ENCODE results near the gene SRGAP1.

Gene SRGAP1

GRCh38 chr12:64063121-64063520 is 218.6 kb downstream of the SRGAP1 start:
- no peak overlapping the region for H3K4me3 ChIP-seq (ENCODE audit: low read depth, low read length, poor library complexity, severe bottlenecking)
- no peak overlapping the region for H3K9ac ChIP-seq (ENCODE audit: low read length)
- H3K27ac ChIP-seq (ENCODE audit: low read depth, low read length, poor library complexity, severe bottlenecking), result no peak overlapping the region
- no peaks in the 10 kb centered on the region for H3K79me2 ChIP-seq (ENCODE audit: insufficient read depth, low read length)
- no peaks in the 10 kb centered on the region for H3K27me3 ChIP-seq (ENCODE audit: insufficient read depth, low read length)
- no peaks in the 10 kb centered on the region for H3K4me1 ChIP-seq (ENCODE audit: insufficient read depth, low read length, severe bottlenecking)
- no peaks in the 10 kb centered on the region for H3F3A ChIP-seq (ENCODE audit: insufficient read depth, low read length)
- no peaks in the 10 kb centered on the region for H4K20me1 ChIP-seq (ENCODE audit: insufficient read depth, low read length)
- no peaks in the 10 kb centered on the region for H3K36me3 ChIP-seq (ENCODE audit: insufficient read depth, low read length)
- H3K9me3 ChIP-seq (ENCODE audit: low read length), result no peaks in the 10 kb centered on the region
- TF ChIP-seq EZH2 (IDR thresholded peaks at IDR 0.05; ENCODE audit: borderline replicate concordance, low read length) (no peak), CTCF (IDR thresholded peaks at IDR 0.05; ENCODE audit: low read length) (no peak)
- no peak overlapping the region for H2AFZ ChIP-seq (ENCODE audit: low read length)
- no peak overlapping the region for H3K4me2 ChIP-seq (ENCODE audit: low read length)
- H3K9me2 ChIP-seq (ENCODE audit: low read depth, low read length), result no peaks in the 10 kb centered on the region

GRCh38 chr12:64064240-64064639 is 219.7 kb downstream of the SRGAP1 start:
- no peaks in the 10 kb centered on the region for H3K9me3 ChIP-seq (ENCODE audit: low read length)
- TF ChIP-seq EZH2 (IDR thresholded peaks at IDR 0.05; ENCODE audit: borderline replicate concordance, low read length) (no peak), CTCF (IDR thresholded peaks at IDR 0.05; ENCODE audit: low read length) (no peak)
- no peak overlapping the region for H3K27ac ChIP-seq (ENCODE audit: low read depth, low read length, poor library complexity, severe bottlenecking)
- H3K9me2 ChIP-seq (ENCODE audit: low read depth, low read length), result no peaks in the 10 kb centered on the region
- H3K79me2 ChIP-seq (ENCODE audit: insufficient read depth, low read length), result no peaks in the 10 kb centered on the region
- H3F3A ChIP-seq (ENCODE audit: insufficient read depth, low read length), result no peaks in the 10 kb centered on the region
- H3K9ac ChIP-seq (ENCODE audit: low read length), result no peak overlapping the region
- no peak overlapping the region for H3K4me2 ChIP-seq (ENCODE audit: low read length)
- H4K20me1 ChIP-seq (ENCODE audit: insufficient read depth, low read length), result no peaks in the 10 kb centered on the region
- no peak overlapping the region for H2AFZ ChIP-seq (ENCODE audit: low read length)
- no peaks in the 10 kb centered on the region for H3K27me3 ChIP-seq (ENCODE audit: insufficient read depth, low read length)
- H3K4me1 ChIP-seq (ENCODE audit: insufficient read depth, low read length, severe bottlenecking), result no peaks in the 10 kb centered on the region
- no peak overlapping the region for H3K4me3 ChIP-seq (ENCODE audit: low read depth, low read length, poor library complexity, severe bottlenecking)
- H3K36me3 ChIP-seq (ENCODE audit: insufficient read depth, low read length), result no peaks in the 10 kb centered on the region

- no peaks in the 10 kb centered on the region for H3K9me3 ChIP-seq (ENCODE audit: low read length)
- H3K4me2 ChIP-seq (ENCODE audit: low read length), result no peak overlapping the region
- no peaks in the 10 kb centered on the region for H3F3A ChIP-seq (ENCODE audit: insufficient read depth, low read length)
- no peaks in the 10 kb centered on the region for H3K27me3 ChIP-seq (ENCODE audit: insufficient read depth, low read length)
- H3K79me2 ChIP-seq (ENCODE audit: insufficient read depth, low read length), result no peaks in the 10 kb centered on the region
- no peaks in the 10 kb centered on the region for H3K4me1 ChIP-seq (ENCODE audit: insufficient read depth, low read length, severe bottlenecking)
- no peaks in the 10 kb centered on the region for H3K36me3 ChIP-seq (ENCODE audit: insufficient read depth, low read length)
- no peak overlapping the region for H3K4me3 ChIP-seq (ENCODE audit: low read depth, low read length, poor library complexity, severe bottlenecking)
- H4K20me1 ChIP-seq (ENCODE audit: insufficient read depth, low read length), result no peaks in the 10 kb centered on the region
- H3K9ac ChIP-seq (ENCODE audit: low read length), result no peak overlapping the region
- no peak for TF ChIP-seq CTCF (IDR thresholded peaks at IDR 0.05; ENCODE audit: low read length)
- no peak for TF ChIP-seq EZH2 (IDR thresholded peaks at IDR 0.05; ENCODE audit: borderline replicate concordance, low read length)
- no peak overlapping the region for H2AFZ ChIP-seq (ENCODE audit: low read length)
- H3K27ac ChIP-seq (ENCODE audit: low read depth, low read length, poor library complexity, severe bottlenecking), result no peak overlapping the region
- no peaks in the 10 kb centered on the region for H3K9me2 ChIP-seq (ENCODE audit: low read depth, low read length)
These were observed 220.2 kb downstream of the SRGAP1 start for GRCh38 chr12:64064706-64065105.

Data from OCI-LY1 (cell line).